ENCODE measurements around the gene CCDC183. TPM values are rescaled to one million over a fixed set of nuclear protein-coding genes. Genes with fewer than 3 reads are reported as not detected.
A peak's percentile ranks its signal among the peaks of the same experiment; 100 is the strongest.
"Not testable (repeated sequence)": the region's sequence is repeated elsewhere in the genome, so short reads cannot be mapped to it uniquely, and the experiment has no call there.

CCDC183 gene
- total RNA-seq, 2 experiments from 2014 or later: 0.47 to 0.55 TPM

GRCh38 chr9:136754626-136755301 is 41.4 kb upstream of the CCDC183 start:
- DNase-seq (no peak), ATAC-seq (no peak)
- no peak overlapping the region for H3K27ac Mint-ChIP-seq
- peaks cover 24% of the 10 kb centered on the region for H3K9me3 Mint-ChIP-seq (ENCODE audit: low read depth)
- H3K4me1 Mint-ChIP-seq: peaks cover 12% of the 10 kb centered on the region
- ChIA-PET CTCF (interaction anchor here (0.5 kb wide), 1 partner anchor 16 kb away, joined by 3 read pairs; no protein-coding TSS in a partner anchor), POLR2A (interaction anchor here (0.6 kb wide), 1 partner anchor 27 kb away, joined by 3 read pairs; no protein-coding TSS in a partner anchor)
- H3K27me3 Mint-ChIP-seq: peaks cover 14% of the 10 kb centered on the region
- intact Hi-C loops (cut with DNase I, micrococcal nuclease): no loop called here
- H3K36me3 Mint-ChIP-seq (ENCODE audit: low read depth): peaks cover 8% of the 10 kb centered on the region
- no peak overlapping the region for H3K4me3 Mint-ChIP-seq

- peaks cover 16% of the 10 kb centered on the region for H3K27me3 Mint-ChIP-seq
- intact Hi-C loops (cut with DNase I, micrococcal nuclease); H3K4me3 Mint-ChIP-seq; H3K36me3 Mint-ChIP-seq (ENCODE audit: low read depth); DNase-seq; H3K4me1 Mint-ChIP-seq; H3K27ac Mint-ChIP-seq; ATAC-seq: not testable (repeated sequence)
- POLR2A ChIA-PET: interaction anchor here (0.6 kb wide), 1 partner anchor 27 kb away, joined by 3 read pairs; no protein-coding TSS in a partner anchor
- peaks cover 24% of the 10 kb centered on the region for H3K9me3 Mint-ChIP-seq (ENCODE audit: low read depth)
- CTCF ChIA-PET: interaction anchor here (0.5 kb wide), 1 partner anchor 15 kb away, joined by 3 read pairs; no protein-coding TSS in a partner anchor
Measured at GRCh38 chr9:136755302-136756133, 40.6 kb upstream of the CCDC183 start.

DNA sequence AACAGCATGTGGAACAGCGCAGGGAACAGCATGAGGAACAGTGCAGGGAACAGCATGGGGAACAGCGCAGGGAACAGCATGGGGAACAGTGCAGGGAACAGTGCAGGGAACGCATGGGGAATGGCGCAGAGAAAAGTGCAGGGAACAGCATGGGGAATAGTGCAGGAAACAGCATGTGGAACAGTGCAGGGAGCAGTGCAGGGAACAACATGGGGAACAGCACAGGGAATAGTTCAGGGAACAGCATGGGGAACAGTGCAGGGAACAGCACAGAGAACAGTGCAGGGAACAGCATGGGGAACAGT is 40.1 kb upstream of the CCDC183 start:
- ChIA-PET CTCF (no interaction called here), POLR2A (no interaction called here)
- DNase-seq (no peak), ATAC-seq (no peak)
- Mint-ChIP-seq H3K4me3 (no peak overlapping the region), H3K27me3 (peaks cover 16% of the 10 kb centered on the region), H3K36me3 (ENCODE audit: low read depth) (peaks cover 8% of the 10 kb centered on the region), H3K27ac (no peak overlapping the region), H3K4me1 (peaks cover under 1% of the 10 kb centered on the region), H3K9me3 (ENCODE audit: low read depth) (peaks cover 22% of the 10 kb centered on the region)
- intact Hi-C loops (cut with DNase I, micrococcal nuclease): no loop called here

DNA sequence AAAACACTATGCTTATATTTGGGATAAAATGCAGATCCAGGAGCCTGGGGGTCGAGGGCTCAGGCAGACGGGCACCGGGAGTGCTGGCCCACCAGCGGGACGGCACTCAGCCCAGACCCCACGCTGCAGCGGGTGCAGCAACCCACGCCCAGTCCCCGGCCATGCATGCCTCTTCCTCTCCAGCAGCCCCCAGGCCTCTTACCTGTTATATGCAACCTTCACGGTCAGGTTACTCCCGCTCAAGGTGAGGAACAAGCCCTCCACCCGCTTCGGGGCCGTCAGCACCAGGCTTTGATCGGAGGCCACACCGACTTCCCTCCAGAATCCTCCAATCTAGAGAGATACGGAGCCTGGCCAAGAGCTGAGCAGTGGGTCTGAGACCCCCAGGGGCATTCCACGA is 39.3 kb upstream of the CCDC183 start:
- Mint-ChIP-seq H3K9me3 (ENCODE audit: low read depth) (peaks cover 18% of the 10 kb centered on the region), H3K27me3 (peaks cover 16% of the 10 kb centered on the region), H3K36me3 (ENCODE audit: low read depth) (peaks cover 8% of the 10 kb centered on the region), H3K4me1 (no peaks in the 10 kb centered on the region), H3K4me3 (no peak overlapping the region), H3K27ac (no peak overlapping the region)
- DNase-seq (no peak), ATAC-seq (no peak)
- CTCF ChIA-PET: interaction anchor here (1.5 kb wide), 1 partner anchor 21 kb away, joined by 8 read pairs; no protein-coding TSS in a partner anchor
- POLR2A ChIA-PET: no interaction called here
- intact Hi-C loops (cut with DNase I, micrococcal nuclease): no loop called here

- Mint-ChIP-seq H3K4me1 (no peaks in the 10 kb centered on the region), H3K27me3 (peaks cover 13% of the 10 kb centered on the region), H3K9me3 (ENCODE audit: low read depth) (peaks cover 14% of the 10 kb centered on the region), H3K27ac (no peak overlapping the region), H3K4me3 (no peak overlapping the region), H3K36me3 (ENCODE audit: low read depth) (peaks cover 6% of the 10 kb centered on the region)
- DNase-seq (no peak), ATAC-seq (no peak)
- intact Hi-C loops (cut with DNase I, micrococcal nuclease): no loop called here
- ChIA-PET POLR2A (no interaction called here), CTCF (interaction anchor here (0.6 to 1.5 kb wide), 5 partner anchors 20 to 479 kb away, joined by 3 to 8 read pairs (median 3); no protein-coding TSS in a partner anchor)
Measured at GRCh38 chr9:136757328-136757727, 38.8 kb upstream of the CCDC183 start.

DNA sequence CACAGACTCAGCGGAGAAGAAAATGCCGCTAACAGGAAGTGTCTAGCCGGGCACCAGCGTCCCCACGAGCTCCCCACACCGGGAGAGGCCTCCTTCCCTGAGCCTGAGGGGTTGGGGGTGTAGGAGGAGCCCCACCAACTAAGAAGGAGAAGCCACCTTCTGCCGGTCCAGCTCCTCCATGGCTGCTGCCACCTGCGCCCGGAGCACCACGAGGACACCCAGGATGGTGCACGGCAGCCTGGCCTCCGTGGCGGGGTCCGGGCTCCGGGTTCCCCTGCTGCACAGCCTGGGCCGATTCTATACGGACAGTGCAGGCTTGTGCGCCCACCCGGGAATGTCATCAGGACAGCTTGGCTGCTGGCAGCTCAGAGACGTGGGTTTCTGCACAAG is 38.4 kb upstream of the CCDC183 start:
- CTCF ChIA-PET: interaction anchor here (0.6 to 1.5 kb wide), 7 partner anchors 9 to 479 kb away, joined by 3 to 8 read pairs (median 3); no protein-coding TSS in a partner anchor
- H3K27ac Mint-ChIP-seq: no peak overlapping the region
- H3K36me3 Mint-ChIP-seq (ENCODE audit: low read depth): peaks cover 2% of the 10 kb centered on the region
- H3K27me3 Mint-ChIP-seq: peaks cover 9% of the 10 kb centered on the region
- ATAC-seq: no peak
- H3K4me1 Mint-ChIP-seq: no peaks in the 10 kb centered on the region
- H3K9me3 Mint-ChIP-seq (ENCODE audit: low read depth): peaks cover 11% of the 10 kb centered on the region
- intact Hi-C loops (cut with DNase I, micrococcal nuclease): no loop called here
- POLR2A ChIA-PET: no interaction called here
- H3K4me3 Mint-ChIP-seq: no peak overlapping the region
- DNase-seq: no peak

- peaks cover 2% of the 10 kb centered on the region for H3K36me3 Mint-ChIP-seq (ENCODE audit: low read depth)
- H3K9me3 Mint-ChIP-seq (ENCODE audit: low read depth): peaks cover 11% of the 10 kb centered on the region
- peaks cover 9% of the 10 kb centered on the region for H3K27me3 Mint-ChIP-seq
- H3K27ac Mint-ChIP-seq: no peak overlapping the region
- no peak for DNase-seq
- ChIA-PET POLR2A (no interaction called here), CTCF (interaction anchor here (0.6 to 1.6 kb wide), 4 partner anchors 8 to 276 kb away, joined by 3 to 4 read pairs (median 4); no protein-coding TSS in a partner anchor)
- H3K4me3 Mint-ChIP-seq: no peak overlapping the region
- H3K4me1 Mint-ChIP-seq: no peaks in the 10 kb centered on the region
- ATAC-seq: no peak
- intact Hi-C loops (cut with DNase I, micrococcal nuclease): no loop called here
Measured at GRCh38 chr9:136759001-136759400, 37.1 kb upstream of the CCDC183 start.

DNA sequence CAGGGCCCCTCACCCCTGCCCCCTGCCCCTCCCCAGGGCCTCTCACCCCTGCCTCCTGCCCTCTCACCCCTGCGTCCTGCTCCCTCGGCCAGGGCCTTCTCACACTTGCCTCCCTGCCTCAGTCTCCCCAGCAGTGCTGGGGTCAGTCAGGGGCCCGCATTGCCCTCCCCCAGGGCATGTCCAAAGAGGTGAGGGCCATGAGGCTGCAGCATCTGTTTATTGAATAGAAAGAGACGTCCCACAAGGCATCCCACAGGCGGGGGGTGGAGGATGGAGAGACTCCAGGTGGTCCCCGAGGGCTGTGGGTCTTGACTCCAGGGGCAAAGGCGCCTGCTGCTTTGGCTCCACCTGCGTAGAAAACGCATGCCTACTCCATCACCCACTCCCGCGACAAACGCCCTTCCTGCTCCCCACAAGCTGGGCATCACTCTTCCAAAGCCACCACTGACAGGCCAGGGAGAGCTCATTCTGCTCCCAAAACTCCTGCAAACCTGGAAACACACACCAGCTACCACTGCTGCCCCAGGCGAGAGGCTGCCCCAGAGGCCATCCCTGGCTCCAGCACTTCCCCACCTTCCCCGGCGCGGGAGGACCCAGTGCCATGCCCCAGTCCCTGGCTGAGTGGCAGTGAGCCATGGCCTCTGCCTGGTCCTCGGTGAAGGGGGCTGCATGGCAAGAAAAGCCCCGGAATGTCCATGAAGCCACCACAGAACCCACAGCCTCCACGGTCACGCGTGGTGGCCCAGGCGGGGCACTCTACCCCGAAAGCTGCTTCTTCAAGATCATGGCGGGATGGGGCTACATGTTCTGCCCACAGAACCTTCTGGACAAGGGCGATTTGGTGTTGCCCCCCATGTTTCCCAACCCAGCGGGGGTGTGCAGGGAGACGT is 36.5 kb upstream of the CCDC183 start:
- ATAC-seq (no peak), DNase-seq (no peak)
- Mint-ChIP-seq H3K4me3 (no peak overlapping the region), H3K36me3 (ENCODE audit: low read depth) (peaks cover 2% of the 10 kb centered on the region), H3K4me1 (no peaks in the 10 kb centered on the region), H3K27ac (no peak overlapping the region), H3K27me3 (peaks cover 9% of the 10 kb centered on the region), H3K9me3 (ENCODE audit: low read depth) (peaks cover 11% of the 10 kb centered on the region)
- CTCF ChIA-PET: interaction anchor here (0.6 to 1.6 kb wide), 5 partner anchors 9 to 276 kb away, joined by 3 to 4 read pairs (median 4); no protein-coding TSS in a partner anchor
- intact Hi-C loops (cut with DNase I, micrococcal nuclease): no loop called here
- POLR2A ChIA-PET: no interaction called here

DNA sequence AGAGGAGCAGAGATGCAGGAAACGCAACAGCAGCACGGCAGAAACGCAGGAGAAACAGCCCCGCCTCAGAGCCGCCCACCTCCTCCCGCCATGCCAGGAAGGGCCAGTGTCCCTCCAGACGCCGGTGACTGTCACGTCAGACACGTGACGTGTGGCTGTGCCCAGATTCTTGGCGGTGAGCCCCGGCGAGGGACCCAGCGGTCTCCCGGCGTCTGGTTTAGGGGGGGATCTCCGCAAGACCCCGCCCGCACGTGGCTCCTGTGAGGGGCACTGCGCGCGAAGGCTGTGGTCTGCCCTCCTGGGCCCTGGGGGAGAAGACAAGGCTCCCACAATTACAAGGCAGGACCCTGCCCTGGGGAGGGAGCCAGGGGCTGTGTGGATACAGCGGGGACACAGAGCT is 35.7 kb upstream of the CCDC183 start:
- POLR2A ChIA-PET: no interaction called here
- no peaks in the 10 kb centered on the region for H3K4me1 Mint-ChIP-seq
- no peak overlapping the region for H3K27ac Mint-ChIP-seq

GRCh38 chr9:136760834-136761544 is 35.1 kb upstream of the CCDC183 start:
- DNase-seq (peak; percentile 58), ATAC-seq (peak; percentile 34)
- H3K36me3 Mint-ChIP-seq (ENCODE audit: low read depth); H3K27ac Mint-ChIP-seq; H3K4me3 Mint-ChIP-seq; H3K27me3 Mint-ChIP-seq; intact Hi-C loops (cut with DNase I, micrococcal nuclease); H3K9me3 Mint-ChIP-seq (ENCODE audit: low read depth); H3K4me1 Mint-ChIP-seq: not testable (repeated sequence)
- POLR2A ChIA-PET: interaction anchor here (0.6 kb wide), 1 partner anchor 10 kb away, joined by 3 read pairs; no protein-coding TSS in a partner anchor
- CTCF ChIA-PET: interaction anchor here (0.7 to 1.6 kb wide), 3 partner anchors 10 to 1257 kb away, joined by 3 to 4 read pairs (median 4); no protein-coding TSS in a partner anchor

More for the DNA sequence above, 35.7 kb upstream of the CCDC183 start:
- intact Hi-C loops (cut with DNase I, micrococcal nuclease): no loop called here
- peaks cover 2% of the 10 kb centered on the region for H3K36me3 Mint-ChIP-seq (ENCODE audit: low read depth)
- no peak for DNase-seq
- CTCF ChIA-PET: interaction anchor here (0.6 to 1.6 kb wide), 5 partner anchors 10 to 1256 kb away, joined by 3 to 4 read pairs (median 4); no protein-coding TSS in a partner anchor
- no peak overlapping the region for H3K4me3 Mint-ChIP-seq
- peaks cover 9% of the 10 kb centered on the region for H3K27me3 Mint-ChIP-seq
- no peak for ATAC-seq
- H3K9me3 Mint-ChIP-seq (ENCODE audit: low read depth): peaks cover 9% of the 10 kb centered on the region

All from activated CD4-positive, alpha-beta T cell treated with anti-CD3 and anti-CD28 coated beads for 36 hours (primary cell).